Posterior cingulate gyrus (tissue), 11 donors: ENCODE measurements around the gene ZNF516.
A peak's percentile ranks its signal among the peaks of the same experiment; 100 is the strongest.

Experiments
- DNase-seq, 10 donors: peaks; one replicate each; pipeline versions ENCODE4 v3.0.0 to v3.0.0-alpha.2; 2020 to 2021; ENCODE audit warnings: mixed read lengths in 3 of 10
- intact Hi-C: fragments of 100-400 bp; cut with DNase I; formaldehyde crosslinking; loops from one replicate; pipeline ENCODE4 v1.15.1; 2023

Gene ZNF516

GRCh38 chr18:76361219-76361618 is 133.8 kb downstream of the ZNF516 start:
- no peak for DNase-seq
- intact Hi-C loops: no loop called here

GRCh38 chr18:76359909-76360308 is 135.1 kb downstream of the ZNF516 start:
- intact Hi-C loops: no loop called here
- DNase-seq: peak in 1 of 10 donors; percentile 73

- intact Hi-C loops: no loop called here
- peak in 1 of 10 donors; percentile 64 for DNase-seq
Measured at GRCh38 chr18:76358774-76359173, 136.3 kb downstream of the ZNF516 start.

GRCh38 chr18:76357585-76358260 is 137.3 kb downstream of the ZNF516 start:
- peak in 1 of 10 donors; percentile 65 for DNase-seq
- intact Hi-C loops: no loop called here

- intact Hi-C loops: no loop called here
- peak in 1 of 10 donors; percentile 48 for DNase-seq
Measured at GRCh38 chr18:76357174-76357573, 137.9 kb downstream of the ZNF516 start.

GRCh38 chr18:76356666-76357065 is 138.4 kb downstream of the ZNF516 start:
- DNase-seq: no peak
- intact Hi-C loops: no loop called here

GRCh38 chr18:76354348-76354747 is 140.7 kb downstream of the ZNF516 start:
- intact Hi-C loops: loop anchor here (5.0 kb wide), 1 partner anchor 97 kb away; no protein-coding TSS in a partner anchor
- no peak for DNase-seq

GRCh38 chr18:76353500-76353899 is 141.5 kb downstream of the ZNF516 start:
- no peak for DNase-seq
- intact Hi-C loops: loop anchor here (5.0 kb wide), 1 partner anchor 96 kb away; no protein-coding TSS in a partner anchor

GRCh38 chr18:76353046-76353445 is 142.0 kb downstream of the ZNF516 start:
- no peak for DNase-seq
- intact Hi-C loops: loop anchor here (5.0 kb wide), 1 partner anchor 96 kb away; no protein-coding TSS in a partner anchor

- intact Hi-C loops: loop anchor here (5.0 kb wide), 1 partner anchor 95 kb away; no protein-coding TSS in a partner anchor
- DNase-seq: peak in 5 of 10 donors; percentile 27 to 91 (median 39)
Measured at GRCh38 chr18:76351961-76352581, 143.0 kb downstream of the ZNF516 start.

- intact Hi-C loops: loop anchor here (5.0 kb wide), 1 partner anchor 93 kb away; no protein-coding TSS in a partner anchor
- DNase-seq: peak in 2 of 10 donors; percentile 77 to 84
Measured at GRCh38 chr18:76350134-76351025, 144.7 kb downstream of the ZNF516 start.

- intact Hi-C loops: loop anchor here (2.0 kb wide), 1 partner anchor 1696 kb away; no protein-coding TSS in a partner anchor
- peak in 8 of 10 donors; percentile 42 to 92 (median 72) for DNase-seq
Measured at GRCh38 chr18:76349067-76349715, 145.9 kb downstream of the ZNF516 start.

GRCh38 chr18:76348267-76349066 is 146.6 kb downstream of the ZNF516 start:
- DNase-seq: peak in 1 of 10 donors; percentile 83
- intact Hi-C loops: loop anchor here (2.0 kb wide), 1 partner anchor 1696 kb away; no protein-coding TSS in a partner anchor

GRCh38 chr18:76347341-76347740 is 147.7 kb downstream of the ZNF516 start:
- no peak for DNase-seq
- intact Hi-C loops: no loop called here

GRCh38 chr18:76346490-76347130 is 148.4 kb downstream of the ZNF516 start:
- DNase-seq: peak in 2 of 10 donors; percentile 73 to 74
- intact Hi-C loops: no loop called here

GRCh38 chr18:76345901-76346300 is 149.1 kb downstream of the ZNF516 start:
- intact Hi-C loops: no loop called here
- DNase-seq: no peak

GRCh38 chr18:76343938-76344569 is 151.0 kb downstream of the ZNF516 start:
- intact Hi-C loops: no loop called here
- no peak for DNase-seq

- intact Hi-C loops: no loop called here
- no peak for DNase-seq
Measured at GRCh38 chr18:76340410-76340809, 154.6 kb downstream of the ZNF516 start.
